GM12892 (cell line): ENCODE data around the gene HOGA1.

ENCODE experiments used
- POLR2A ChIP-seq: IDR thresholded peaks from 2 replicates; pipeline ENCODE4 v1.6.1; 2011; ENCODE audit warnings: low read depth, low read length, control low read depth
- POLR2AphosphoS5 ChIP-seq: IDR thresholded peaks from 2 replicates; pipeline ENCODE4 v1.6.1; 2011; ENCODE audit warnings: low read depth, low read length, control low read depth

- TF ChIP-seq POLR2AphosphoS5 (no peak), POLR2A (no peak)
Observed at GRCh38 chr10:97570789-97571471, 13.3 kb upstream of the HOGA1 start.
